ENCODE results near the gene GALNT5.

The GALNT5 gene

GRCh38 chr2:157296490-157296889 lies 39.0 kb downstream of the GALNT5 start:
- no peak for FAIRE-seq

GRCh38 chr2:157296958-157297357 lies 39.5 kb downstream of the GALNT5 start:
- no peak for FAIRE-seq

GRCh38 chr2:157301307-157301706 lies 43.8 kb downstream of the GALNT5 start:
- FAIRE-seq = no peak

- no peak for FAIRE-seq
Measured at GRCh38 chr2:157302492-157303099, 45.1 kb downstream of the GALNT5 start.

- FAIRE-seq = no peak
Measured at GRCh38 chr2:157303612-157304011, 46.1 kb downstream of the GALNT5 start.

- no peak for FAIRE-seq
Measured at GRCh38 chr2:157304811-157305722, 47.6 kb downstream of the GALNT5 start.

- FAIRE-seq = no peak
Measured at GRCh38 chr2:157305723-157306110, 48.2 kb downstream of the GALNT5 start.

- no peak for FAIRE-seq
Measured at GRCh38 chr2:157307021-157307420, 49.5 kb downstream of the GALNT5 start.

GRCh38 chr2:157309878-157310277 lies 52.4 kb downstream of the GALNT5 start:
- FAIRE-seq = no peak

- FAIRE-seq = no peak
Measured at GRCh38 chr2:157311706-157312105, 54.2 kb downstream of the GALNT5 start.

GRCh38 chr2:157312866-157313486 lies 55.5 kb downstream of the GALNT5 start:
- no peak for FAIRE-seq

GRCh38 chr2:157315901-157316300 lies 58.4 kb downstream of the GALNT5 start:
- FAIRE-seq = no peak

GRCh38 chr2:157318884-157319283 lies 61.4 kb downstream of the GALNT5 start:
- no peak for FAIRE-seq

GRCh38 chr2:157319795-157320194 lies 62.3 kb downstream of the GALNT5 start:
- FAIRE-seq = no peak

- no peak for FAIRE-seq
Measured at GRCh38 chr2:157320409-157320808, 62.9 kb downstream of the GALNT5 start.

GRCh38 chr2:157321466-157321865 lies 64.0 kb downstream of the GALNT5 start:
- no peak for FAIRE-seq

GRCh38 chr2:157322432-157322831 lies 64.9 kb downstream of the GALNT5 start:
- no peak for FAIRE-seq

- no peak for FAIRE-seq
Measured at GRCh38 chr2:157324331-157324843, 66.9 kb downstream of the GALNT5 start.

- no peak for FAIRE-seq
Measured at GRCh38 chr2:157325786-157326185, 68.3 kb downstream of the GALNT5 start, which contains the start of gene ERMN. TSS of gene ERMN (minus strand) at chr2:157325824. CDS start at chr2:157325642, 182 bp downstream.

- no peak for FAIRE-seq
Measured at GRCh38 chr2:157326698-157327097, 69.2 kb downstream of the GALNT5 start.

GRCh38 chr2:157327200-157327599 lies 69.7 kb downstream of the GALNT5 start:
- no peak for FAIRE-seq

- no peak for FAIRE-seq
Measured at GRCh38 chr2:157327621-157328500, 70.4 kb downstream of the GALNT5 start.

Measured in colon (tissue), 2 donors.